HepG2 (cell line): ENCODE results near the gene AGFG1. TPM values are rescaled to one million over a fixed set of nuclear protein-coding genes. Genes with fewer than 3 reads are reported as not detected.

ENCODE experiments used
- ATAC-seq: fragments of 200-7000 bp; cut with Tn5 transposase; 3 replicates; pipeline ENCODE4 v1.9.1; 2020; ENCODE audit warnings: mild to moderate bottlenecking, moderate library complexity
- BruUV-seq: library from RNA; stranded (reverse); fragments of 400-500 nt; replicated peaks from 2 replicates; lab custom pipeline; 2021; lab: Mats Ljungman, UMichigan
- CTCF ChIA-PET: fragments of 300-600 bp; formaldehyde crosslinking; extraction: SDS; loops from one replicate; lab custom pipeline; 2021; ENCODE audit warnings: low total read pairs, inconsistent platforms, low intra/inter-chr PET ratio; lab: Yijun Ruan, JAX
- POLR2A ChIA-PET: fragments of 350-600 bp; sonication (Branson Sonifier 250); formaldehyde crosslinking; loops from one replicate; lab custom pipeline; 2020; ENCODE audit warnings: antibody characterized with exemption, inconsistent platforms; lab: Yijun Ruan, JAX
- DNase-seq: peaks from one replicate; pipeline ENCODE4 v3.0.0-alpha.2; 2015; ENCODE audit warnings: low spot score
- FAIRE-seq: peaks from 3 replicates; lab custom pipeline; 2011; peaks lifted over from hg19 to GRCh38; lab: Jason Lieb, UNC
- H2AFZ ChIP-seq: one replicate; pipeline ENCODE4 v1.6.1; 2011; ENCODE audit warnings: low read length, inconsistent platforms
- H3K27ac ChIP-seq: fragments of 300-600 bp; 3 replicates; pipeline ENCODE4 v1.8.0; 2011; ENCODE audit warnings: mixed run types, mild to moderate bottlenecking, mixed read lengths, low read length, inconsistent platforms; ENCODE audit not compliant: insufficient read depth; ENCODE audit errors: extremely low read length
- H3K27me3 ChIP-seq, 2 experiments: fragments of 200-600 bp in 1 of 2; 2 replicates in 1 of 2; 3 replicates in 1 of 2; pipeline versions ENCODE4 v1.6.0 to v1.8.0; 2011; ENCODE audit warnings: low read length in 2 of 2, mild to moderate bottlenecking in 2 of 2, moderate library complexity in 2 of 2, inconsistent platforms in 1 of 2; ENCODE audit not compliant: insufficient read depth in 2 of 2, control insufficient read depth in 1 of 2
- H3K36me3 ChIP-seq, 2 experiments: fragments of 200-600 bp in 1 of 2; replicated peaks in 1 of 2; 2 replicates in 1 of 2; 3 replicates in 1 of 2; pipeline versions ENCODE4 v1.5.1 to v1.8.0; 2011; ENCODE audit warnings: low read length in 2 of 2, inconsistent platforms in 1 of 2; ENCODE audit not compliant: insufficient read depth in 2 of 2, control insufficient read depth in 1 of 2
- H3K4me1 ChIP-seq: 2 replicates; pipeline ENCODE4 v1.5.1; 2012; ENCODE audit warnings: low read length, inconsistent platforms; ENCODE audit not compliant: insufficient read depth
- H3K4me2 ChIP-seq: 2 replicates; pipeline ENCODE4 v1.6.0; 2011; ENCODE audit warnings: low read depth, low read length, inconsistent platforms
- H3K4me3 ChIP-seq, 3 experiments: fragments of 200-600 bp in 1 of 3; sonication (generic), shearing (Covaris generic) in 1 of 3; replicated peaks in 1 of 3; 2 replicates each; pipeline ENCODE4 v1.5.1; 2011 to 2016; ENCODE audit warnings: low read length in 3 of 3, inconsistent platforms in 2 of 3, low read depth in 2 of 3, mild to moderate bottlenecking in 2 of 3, control low read depth in 1 of 3, mixed read lengths in 1 of 3; ENCODE audit not compliant: insufficient read depth in 1 of 3
- H3K79me2 ChIP-seq: one replicate; pipeline ENCODE4 v1.6.1; 2011; ENCODE audit warnings: low read length, inconsistent platforms; ENCODE audit not compliant: insufficient read depth
- H3K9ac ChIP-seq: 2 replicates; pipeline ENCODE4 v1.6.0; 2011; ENCODE audit warnings: mild to moderate bottlenecking, low read depth, low read length, inconsistent platforms; ENCODE audit not compliant: insufficient read depth
- H3K9me3 ChIP-seq: 2 replicates; pipeline ENCODE4 v1.5.1; 2012; ENCODE audit warnings: mild to moderate bottlenecking, low read length
- H4K20me1 ChIP-seq: 2 replicates; pipeline ENCODE4 v1.6.0; 2011; ENCODE audit warnings: inconsistent platforms, mild to moderate bottlenecking, low read length, moderate library complexity; ENCODE audit not compliant: insufficient read depth
- CHD2 ChIP-seq: IDR thresholded peaks from 2 replicates; pipeline ENCODE4 v1.6.1; 2011; ENCODE audit warnings: low read depth, low read length, improper control_type of control experiment
- KDM5A ChIP-seq: fragments of 200-600 bp; sonication (generic); IDR thresholded peaks from 2 replicates; pipeline ENCODE4 v1.7.0; 2018; ENCODE audit warnings: antibody characterized with exemption, mild to moderate bottlenecking, low read length, borderline replicate concordance
- NCOR1 ChIP-seq: fragments of 200-600 bp; sonication (generic); IDR thresholded peaks from 2 replicates; pipeline ENCODE4 v1.7.0; 2017; ENCODE audit warnings: antibody characterized with exemption, low read length, borderline replicate concordance
- REL ChIP-seq: sonication (generic); formaldehyde crosslinking; conservative IDR thresholded peaks from 2 replicates; pipeline ENCODE4 v1.8.0; 2022; ENCODE audit warnings: mild to moderate bottlenecking, missing genetic modification reagents, moderate library complexity
- RERE ChIP-seq: IDR thresholded peaks from 2 replicates; pipeline ENCODE4 v1.6.1; 2016; ENCODE audit warnings: low read depth, missing genetic modification reagents, missing compliant biosample characterization
- SIX4 ChIP-seq: sonication (generic); formaldehyde crosslinking; IDR thresholded peaks from 2 replicates; pipeline ENCODE4 v1.4.0; 2020; ENCODE audit warnings: missing genetic modification reagents
- ZNF451 ChIP-seq: sonication (generic); formaldehyde crosslinking; IDR thresholded peaks from 2 replicates; pipeline ENCODE4 v1.5.0; 2020; ENCODE audit warnings: mild to moderate bottlenecking, missing genetic modification reagents
- ZNF670 ChIP-seq: sonication (generic); formaldehyde crosslinking; IDR thresholded peaks from 2 replicates; pipeline ENCODE4 v1.8.0; 2022; ENCODE audit warnings: mild to moderate bottlenecking, missing genetic modification reagents, borderline replicate concordance
- ZSCAN30 ChIP-seq: sonication (generic); formaldehyde crosslinking; IDR thresholded peaks from 2 replicates; pipeline ENCODE4 v1.5.0; 2020; ENCODE audit warnings: mild to moderate bottlenecking, missing genetic modification reagents
- in situ Hi-C: cut with HindIII; loops from 2 replicates; pipeline ENCODE4 v1.10.0; 2017; ENCODE audit warnings: low pct_unique_long_range_greater_than_20kb; ENCODE audit not compliant: extremely low pct_ligation_motif_present
- intact Hi-C: fragments of 100-400 bp; cut with micrococcal nuclease; formaldehyde crosslinking; loops from one replicate; pipeline ENCODE4 v1.10.0; 2022; ENCODE audit not compliant: unreplicated experiment
- polyA plus RNA-seq, 8 experiments: library from polyadenylated mRNA; depleted of rRNA in 3 of 8; stranded (reverse) in 7 of 8; unstranded in 1 of 8; fragments of >200 nt; fragmentation: Illumina TruSeq in 4 of 8; extraction: Trizol in 4 of 8; gene quantifications; 2 replicates each; pipeline versions ENCODE4 v1.2.1 to v1.2.3, GENCODE V29; 2011 to 2016; ENCODE audit warnings: low read depth in 4 of 8, missing spikeins in 1 of 8, mixed read lengths in 1 of 8; ENCODE audit not compliant: insufficient read depth in 1 of 8
- total RNA-seq, 5 experiments: library from RNA; depleted of rRNA; stranded (reverse); fragments of >200 nt; fragmentation: Illumina TruSeq; extraction: Trizol; gene quantifications; 2 replicates each; pipeline ENCODE4 v1.2.3, GENCODE V29; 2016; ENCODE audit warnings: low read depth in 1 of 5

Gene AGFG1
- total and polyA plus RNA-seq, 2 of the 13 experiments (the other 11 are each of a cell fraction or from before 2014, with no cell fraction given), result 145 to 168 TPM

GRCh38 chr2:227576110-227576509, 104.2 kb downstream of the AGFG1 start:
- H3K36me3 ChIP-seq, result no peaks in the 10 kb centered on the region
- H3K9me3 ChIP-seq, result no peaks in the 10 kb centered on the region
- no peak overlapping the region for H3K27ac ChIP-seq
- no peak overlapping the region for H3K9ac ChIP-seq
- DNase-seq, result no peak
- no peaks in the 10 kb centered on the region for H3K27me3 ChIP-seq
- H2AFZ ChIP-seq, result no peak overlapping the region
- no peak for TF ChIP-seq CHD2
- TF ChIP-seq SIX4, result no peak
- TF ChIP-seq KDM5A, result no peak
- TF ChIP-seq NCOR1, result no peak
- no peak for TF ChIP-seq REL (CRISPR knock-in tag)
- no peak for TF ChIP-seq ZNF451 (CRISPR knock-in tag)
- no peak for TF ChIP-seq RERE (CRISPR knock-in tag)
- no peak for TF ChIP-seq ZNF670 (CRISPR knock-in tag)
- TF ChIP-seq ZSCAN30 (CRISPR knock-in tag), result no peak
- no peak overlapping the region for H3K4me3 ChIP-seq
- ATAC-seq, result no peak
- intact Hi-C loops, result no loop called here
- no peak for FAIRE-seq
- H3K4me1 ChIP-seq, result peaks cover 16% of the 10 kb centered on the region
- H4K20me1 ChIP-seq, result no peaks in the 10 kb centered on the region
- no TSS peak for BruUV-seq
- ChIA-PET CTCF (no interaction called here), POLR2A (no interaction called here)
- H3K4me2 ChIP-seq, result no peak overlapping the region
- in situ Hi-C loops, result no loop called here
- H3K79me2 ChIP-seq, result no peaks in the 10 kb centered on the region
